Kidney (tissue), 14 donors: ENCODE data around the gene KLHL10. TPM values are rescaled to one million over a fixed set of nuclear protein-coding genes. Genes with fewer than 3 reads are reported as not detected.
"Not testable (repeated sequence)": the region's sequence is repeated elsewhere in the genome, so short reads cannot be mapped to it uniquely, and the experiment has no call there.

Experiments
- DNase-seq, 5 donors: peaks; one replicate each; pipeline ENCODE4 v3.0.0-alpha.2; 2013 to 2020
- FAIRE-seq: peaks from 2 replicates; lab custom pipeline; 2012; peaks lifted over from hg19 to GRCh38; lab: Jason Lieb, UNC
- H3K27ac ChIP-seq, 2 donors: one replicate each; pipeline ENCODE4 v1.7.0; 2013; ENCODE audit warnings: low read depth in 2 of 2, low read length in 2 of 2, inconsistent platforms in 1 of 2
- H3K27me3 ChIP-seq: one replicate; pipeline ENCODE4 v1.7.1; 2013; ENCODE audit warnings: low read length, inconsistent platforms; ENCODE audit not compliant: control insufficient read depth, insufficient read depth
- H3K36me3 ChIP-seq, 3 donors: one replicate each; pipeline versions ENCODE4 v1.7.0 to v1.7.1; 2013; ENCODE audit warnings: low read length in 3 of 3, control low read depth in 1 of 3, inconsistent platforms in 1 of 3; ENCODE audit not compliant: insufficient read depth in 3 of 3, control insufficient read depth in 2 of 3
- H3K4me1 ChIP-seq, 3 donors: one replicate each; pipeline versions ENCODE4 v1.7.0 to v1.7.1; 2013; ENCODE audit warnings: low read length in 3 of 3, inconsistent platforms in 1 of 3, low read depth in 1 of 3; ENCODE audit not compliant: control insufficient read depth in 2 of 3, insufficient read depth in 2 of 3
- H3K4me3 ChIP-seq, 3 donors: one replicate each; pipeline versions ENCODE4 v1.7.0 to v1.8.1; 2013; ENCODE audit warnings: low read length in 3 of 3, control low read depth in 1 of 3, inconsistent platforms in 1 of 3
- H3K9ac ChIP-seq, 3 donors: one replicate each; pipeline versions ENCODE4 v1.7.0 to v1.7.1; 2013; ENCODE audit warnings: low read length in 3 of 3, control low read depth in 1 of 3, inconsistent platforms in 1 of 3
- H3K9me3 ChIP-seq, 3 donors: one replicate each; pipeline versions ENCODE4 v1.7.0 to v1.7.1; 2013; ENCODE audit warnings: low read length in 3 of 3, control low read depth in 1 of 3, inconsistent platforms in 1 of 3; ENCODE audit not compliant: control insufficient read depth in 2 of 3, insufficient read depth in 1 of 3
- CTCF ChIP-seq: IDR thresholded peaks from 3 replicates; pipeline ENCODE4 v1.5.1; 2012; ENCODE audit warnings: mild to moderate bottlenecking, moderate library complexity, borderline replicate concordance; ENCODE audit not compliant: insufficient read depth; ENCODE audit errors: extremely low read depth
- intact Hi-C: fragments of 100-400 bp; cut with DNase I; formaldehyde crosslinking; loops from one replicate; pipeline ENCODE4 v1.11.1; 2022
- polyA plus RNA-seq: library from polyadenylated mRNA; stranded (reverse); fragments of 350-450 nt; fragmentation: Illumina TruSeq; extraction: RNeasy Lipid Tissue Mini Kit (QIAGEN cat#74804); gene quantifications from one replicate; pipeline ENCODE4 v1.2.3, GENCODE V29; 2014; ENCODE audit warnings: low read depth, low replicate concordance; ENCODE audit not compliant: insufficient read depth
- total RNA-seq: library from RNA; stranded (reverse); fragmentation: NEBNext Ultra II Directional; extraction: Animal tissue kit (Norgen Biotek cat#: 25700); gene quantifications from one replicate; pipeline ENCODE4 v1.2.1, GENCODE V29; 2021
- donor health status: control.
- donor health status: control.
- donor health status: control.
- donor health status: control.
- donor health status: control.
- donor health status: DM: yes; HTN: yes; CAD: no.
- donor health status: Normal renal cell carcinoma (clear cell type).

KLHL10 gene
- total and polyA plus RNA-seq, 2 donors from 2014 or later: 0.28 TPM; not detected in 1

- intact Hi-C loops: no loop called here
- Histone ChIP-seq H3K9me3 (no peaks in the 10 kb centered on the region), H3K4me3 (peak overlapping the region; percentile 62 to 83 (median 70)), H3K27ac (no peak overlapping the region), H3K36me3 (peaks cover 0 to 2% (median 0%) of the 10 kb centered on the region in 3 donors), H3K4me1 (peaks cover 0 to 4% (median 0%) of the 10 kb centered on the region in 3 donors), H3K9ac (peak overlapping the region in 2 of 3 donors; percentile 67 to 76), H3K27me3 (no peaks in the 10 kb centered on the region)
- no peak for FAIRE-seq
- DNase-seq: no peak
- no peak for TF ChIP-seq CTCF
These were observed 952 bp upstream of the KLHL10 start for GRCh38 chr17:41836550-41837196.

- intact Hi-C loops, DNase-seq, H3K27ac ChIP-seq, H3K9me3 ChIP-seq, FAIRE-seq, H3K36me3 ChIP-seq, H3K27me3 ChIP-seq, H3K4me3 ChIP-seq, H3K9ac ChIP-seq, H3K4me1 ChIP-seq: not testable (repeated sequence)
These were observed 1.8 kb downstream of the KLHL10 start for GRCh38 chr17:41839448-41839847.

GRCh38 chr17:41840781-41841180 lies 3.2 kb downstream of the KLHL10 start:
- DNase-seq, H3K9me3 ChIP-seq, H3K27ac ChIP-seq, H3K36me3 ChIP-seq, H3K4me3 ChIP-seq, H3K9ac ChIP-seq, H3K4me1 ChIP-seq, FAIRE-seq, H3K27me3 ChIP-seq, intact Hi-C loops: not testable (repeated sequence)

- Histone ChIP-seq H3K9me3 (no peaks in the 10 kb centered on the region), H3K27ac (no peak overlapping the region), H3K4me3 (no peak overlapping the region), H3K27me3 (no peaks in the 10 kb centered on the region), H3K36me3 (no peaks in the 10 kb centered on the region), H3K9ac (no peak overlapping the region), H3K4me1 (peaks cover 0 to 3% (median 0%) of the 10 kb centered on the region in 3 donors)
- no peak for FAIRE-seq
- no peak for DNase-seq
- TF ChIP-seq CTCF: no peak
- intact Hi-C loops: no loop called here
These were observed 7.3 kb downstream of the KLHL10 start for GRCh38 chr17:41844971-41845370.
